Coronary artery (tissue), 2 donors: ENCODE data around the gene PDE2A.
A peak's percentile ranks its signal among the peaks of the same experiment; 100 is the strongest.

ENCODE experiments used
- DNase-seq: peaks from one replicate; pipeline ENCODE4 v3.0.0-alpha.2; 2017; ENCODE audit warnings: low spot score
- H3K27ac ChIP-seq, 2 donors: fragments of 200-600 bp; sonication (generic); one replicate each; pipeline ENCODE4 v1.5.1; 2016 to 2019
- H3K4me3 ChIP-seq: fragments of 200-600 bp; sonication (generic); 2 replicates; pipeline ENCODE4 v1.5.1; 2016; ENCODE audit warnings: mild to moderate bottlenecking, moderate library complexity
- TF ChIP-seq, protein P1 (sequence below): fragments of 200-600 bp; sonication (generic); IDR thresholded peaks from one replicate; pipeline ENCODE4 v1.5.1; 2019; ENCODE audit warnings: antibody characterized with exemption

The PDE2A gene

GRCh38 chr11:72673943-72674828, at the start of gene PDE2A:
Gene PDE2A (minus strand): TSS chr11:72674422. CDS start chr11:72674207, 215 bp downstream.
- Histone ChIP-seq H3K27ac (no peak within 1 kb of the TSS), H3K4me3 (no peak within 1 kb of the TSS)
- DNase-seq: no peak
- TF ChIP-seq, protein P1, sequence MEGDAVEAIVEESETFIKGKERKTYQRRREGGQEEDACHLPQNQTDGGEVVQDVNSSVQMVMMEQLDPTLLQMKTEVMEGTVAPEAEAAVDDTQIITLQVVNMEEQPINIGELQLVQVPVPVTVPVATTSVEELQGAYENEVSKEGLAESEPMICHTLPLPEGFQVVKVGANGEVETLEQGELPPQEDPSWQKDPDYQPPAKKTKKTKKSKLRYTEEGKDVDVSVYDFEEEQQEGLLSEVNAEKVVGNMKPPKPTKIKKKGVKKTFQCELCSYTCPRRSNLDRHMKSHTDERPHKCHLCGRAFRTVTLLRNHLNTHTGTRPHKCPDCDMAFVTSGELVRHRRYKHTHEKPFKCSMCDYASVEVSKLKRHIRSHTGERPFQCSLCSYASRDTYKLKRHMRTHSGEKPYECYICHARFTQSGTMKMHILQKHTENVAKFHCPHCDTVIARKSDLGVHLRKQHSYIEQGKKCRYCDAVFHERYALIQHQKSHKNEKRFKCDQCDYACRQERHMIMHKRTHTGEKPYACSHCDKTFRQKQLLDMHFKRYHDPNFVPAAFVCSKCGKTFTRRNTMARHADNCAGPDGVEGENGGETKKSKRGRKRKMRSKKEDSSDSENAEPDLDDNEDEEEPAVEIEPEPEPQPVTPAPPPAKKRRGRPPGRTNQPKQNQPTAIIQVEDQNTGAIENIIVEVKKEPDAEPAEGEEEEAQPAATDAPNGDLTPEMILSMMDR: no peak

DNA sequence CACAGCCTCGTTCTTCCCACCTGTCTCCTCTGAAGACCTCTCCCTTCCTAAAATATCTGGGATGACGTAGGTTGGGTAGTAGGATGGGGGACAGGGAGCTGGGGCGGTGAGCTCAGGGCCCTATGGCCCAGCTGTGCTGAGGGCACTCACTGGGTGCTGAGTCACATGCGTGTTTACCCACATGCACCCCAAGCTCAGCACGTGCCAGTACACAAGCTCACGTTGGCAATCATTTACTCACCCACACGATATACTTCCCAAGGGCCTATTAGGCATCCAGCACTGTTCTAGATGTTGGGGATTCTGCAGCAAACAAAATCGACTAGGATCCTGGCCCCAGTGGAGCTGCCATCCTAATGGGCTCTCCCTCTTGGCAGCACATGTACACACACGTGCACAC, 49.3 kb upstream of the PDE2A start:
- DNase-seq: no peak
- no peak overlapping the region for H3K27ac ChIP-seq

GRCh38 chr11:72722050-72722748, 48.0 kb upstream of the PDE2A start:
- peak; percentile 94 for DNase-seq
- TF ChIP-seq, protein P1: no peak
- peak overlapping the region; percentile 62 to 83 for H3K27ac ChIP-seq
- H3K4me3 ChIP-seq: peak overlapping the region; percentile 82

More for the DNA sequence above, 49.3 kb upstream of the PDE2A start:
- no peak overlapping the region for H3K4me3 ChIP-seq
- TF ChIP-seq, protein P1: no peak

GRCh38 chr11:72721689-72722049, 47.4 kb upstream of the PDE2A start:
- no peak for DNase-seq
- Histone ChIP-seq H3K4me3 (peak overlapping the region; percentile 82), H3K27ac (peak overlapping the region; percentile 62 to 83)
- TF ChIP-seq, protein P1: no peak

DNA sequence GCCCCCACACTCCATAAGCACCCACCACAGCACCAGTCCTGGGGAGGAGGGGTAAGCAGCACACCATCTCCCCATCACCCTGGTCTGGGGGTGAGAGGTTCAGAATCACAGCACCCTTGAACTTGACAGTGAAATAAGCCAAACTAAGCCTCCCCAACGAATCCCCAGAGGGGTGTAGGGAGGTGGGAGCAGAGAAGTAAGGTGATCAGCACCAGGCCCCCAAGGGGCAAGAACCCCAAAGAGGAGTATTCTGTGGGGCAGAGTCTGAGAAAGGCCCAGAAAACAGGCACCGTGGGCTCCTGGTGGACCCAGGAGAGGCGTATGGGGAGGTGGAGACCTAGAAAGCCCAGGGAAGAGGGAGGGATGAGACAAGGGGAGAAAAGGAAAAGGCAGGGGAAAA, 47.1 kb upstream of the PDE2A start:
- TF ChIP-seq, protein P1: no peak
- Histone ChIP-seq H3K27ac (peak overlapping the region; percentile 62 to 83), H3K4me3 (peak overlapping the region; percentile 82)

GRCh38 chr11:72720784-72721183, 46.6 kb upstream of the PDE2A start:
- peak overlapping the region; percentile 82 for H3K4me3 ChIP-seq
- peak overlapping the region; percentile 62 to 83 for H3K27ac ChIP-seq
- no peak for DNase-seq
- TF ChIP-seq, protein P1: no peak

More for the DNA sequence above, 47.1 kb upstream of the PDE2A start:
- no peak for DNase-seq
